HS-27A (cell line): ENCODE measurements around the gene ABCF3.
"Not testable (repeated sequence)": the region's sequence is repeated elsewhere in the genome, so short reads cannot be mapped to it uniquely, and the experiment has no call there.

Experiments used
- DNase-seq: peaks from one replicate; pipeline ENCODE4 v3.0.0-alpha.2; 2012; ENCODE audit warnings: low read depth, missing footprints

ABCF3 gene, protein sequence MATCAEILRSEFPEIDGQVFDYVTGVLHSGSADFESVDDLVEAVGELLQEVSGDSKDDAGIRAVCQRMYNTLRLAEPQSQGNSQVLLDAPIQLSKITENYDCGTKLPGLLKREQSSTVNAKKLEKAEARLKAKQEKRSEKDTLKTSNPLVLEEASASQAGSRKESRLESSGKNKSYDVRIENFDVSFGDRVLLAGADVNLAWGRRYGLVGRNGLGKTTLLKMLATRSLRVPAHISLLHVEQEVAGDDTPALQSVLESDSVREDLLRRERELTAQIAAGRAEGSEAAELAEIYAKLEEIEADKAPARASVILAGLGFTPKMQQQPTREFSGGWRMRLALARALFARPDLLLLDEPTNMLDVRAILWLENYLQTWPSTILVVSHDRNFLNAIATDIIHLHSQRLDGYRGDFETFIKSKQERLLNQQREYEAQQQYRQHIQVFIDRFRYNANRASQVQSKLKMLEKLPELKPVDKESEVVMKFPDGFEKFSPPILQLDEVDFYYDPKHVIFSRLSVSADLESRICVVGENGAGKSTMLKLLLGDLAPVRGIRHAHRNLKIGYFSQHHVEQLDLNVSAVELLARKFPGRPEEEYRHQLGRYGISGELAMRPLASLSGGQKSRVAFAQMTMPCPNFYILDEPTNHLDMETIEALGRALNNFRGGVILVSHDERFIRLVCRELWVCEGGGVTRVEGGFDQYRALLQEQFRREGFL

DNA sequence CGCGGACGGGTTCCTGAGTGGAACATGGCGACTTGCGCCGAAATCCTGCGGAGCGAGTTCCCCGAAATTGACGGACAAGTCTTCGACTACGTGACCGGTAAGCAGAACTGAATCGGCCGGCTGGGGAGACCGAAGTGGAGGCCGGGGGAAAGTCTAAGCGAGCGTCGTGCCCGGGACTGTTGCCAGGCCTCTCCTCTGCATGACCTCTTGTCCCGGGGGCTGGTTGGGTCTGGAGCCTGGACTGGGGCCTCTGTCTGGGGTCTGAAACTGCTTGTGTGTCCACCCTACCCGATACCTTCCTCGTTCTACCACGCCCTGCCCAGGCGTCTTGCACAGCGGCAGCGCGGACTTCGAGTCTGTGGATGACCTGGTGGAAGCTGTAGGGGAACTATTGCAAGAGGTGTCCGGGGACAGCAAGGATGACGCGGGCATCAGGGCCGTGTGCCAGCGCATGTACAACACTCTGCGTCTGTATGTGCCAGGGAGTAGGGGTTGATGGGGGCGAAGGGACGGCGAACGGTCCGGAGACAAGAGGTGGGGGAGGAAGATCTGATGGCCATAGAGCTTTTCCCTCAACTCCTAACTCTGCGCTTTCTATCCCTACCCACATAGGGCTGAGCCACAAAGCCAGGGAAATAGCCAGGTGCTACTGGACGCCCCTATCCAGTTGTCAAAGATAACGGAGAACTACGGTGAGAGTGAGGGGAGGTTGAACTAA lies at the start of gene ABCF3:
ABCF3 (plus strand) TSS at position 16 of the 718 bp plus-strand sequence; CDS start at position 25, 9 bp downstream.
- DNase-seq: no peak

DNA sequence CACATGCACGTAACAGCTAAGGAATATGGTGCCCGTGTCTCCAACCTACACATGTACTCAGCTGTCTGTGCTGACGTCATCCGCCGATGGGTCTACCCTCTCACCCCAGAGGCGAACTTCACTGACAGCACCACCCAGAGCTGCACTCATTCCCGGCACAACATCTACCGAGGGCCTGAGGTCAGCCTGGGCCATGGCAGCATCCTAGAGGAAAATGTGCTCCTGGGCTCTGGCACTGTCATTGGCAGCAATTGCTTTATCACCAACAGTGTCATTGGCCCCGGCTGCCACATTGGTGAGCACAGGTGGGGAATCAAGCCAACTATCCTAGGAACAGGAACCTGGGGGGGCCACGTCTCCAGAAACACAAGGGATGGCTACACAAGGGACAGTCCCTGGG lies 45.6 kb upstream of the ABCF3 start:
- no peak for DNase-seq

DNA sequence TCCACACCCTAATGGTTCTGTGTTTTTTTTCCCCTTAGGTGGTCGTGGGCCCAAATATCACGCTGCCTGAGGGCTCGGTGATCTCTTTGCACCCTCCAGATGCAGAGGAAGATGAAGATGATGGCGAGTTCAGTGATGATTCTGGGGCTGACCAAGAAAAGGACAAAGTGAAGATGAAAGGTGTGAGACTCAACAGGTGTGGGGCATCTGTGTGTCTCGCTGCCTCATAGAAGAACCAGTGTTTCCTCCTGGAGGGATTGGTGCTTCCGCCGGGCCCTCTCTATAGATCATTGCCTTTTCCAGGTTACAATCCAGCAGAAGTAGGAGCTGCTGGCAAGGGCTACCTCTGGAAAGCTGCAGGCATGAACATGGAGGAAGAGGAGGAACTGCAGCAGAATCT lies 43.8 kb upstream of the ABCF3 start:
- no peak for DNase-seq

DNA sequence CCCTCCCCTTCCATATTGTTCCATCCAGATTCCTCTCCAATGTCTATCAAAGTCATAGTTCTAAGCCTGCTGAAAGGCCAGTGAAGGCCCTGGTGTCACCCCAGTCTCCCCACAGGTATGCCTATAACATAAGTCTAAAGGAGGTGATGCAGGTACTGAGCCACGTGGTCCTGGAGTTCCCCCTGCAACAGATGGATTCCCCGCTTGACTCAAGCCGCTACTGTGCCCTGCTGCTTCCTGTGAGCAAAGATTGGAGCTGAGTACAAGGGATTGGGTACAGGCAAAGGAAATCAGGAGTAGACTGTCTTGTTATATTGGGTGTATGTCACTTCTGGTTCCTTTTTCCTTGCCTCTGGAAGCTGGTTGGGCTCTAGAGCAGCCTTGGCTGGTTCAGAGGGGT lies 42.7 kb upstream of the ABCF3 start:
- no peak for DNase-seq

DNA sequence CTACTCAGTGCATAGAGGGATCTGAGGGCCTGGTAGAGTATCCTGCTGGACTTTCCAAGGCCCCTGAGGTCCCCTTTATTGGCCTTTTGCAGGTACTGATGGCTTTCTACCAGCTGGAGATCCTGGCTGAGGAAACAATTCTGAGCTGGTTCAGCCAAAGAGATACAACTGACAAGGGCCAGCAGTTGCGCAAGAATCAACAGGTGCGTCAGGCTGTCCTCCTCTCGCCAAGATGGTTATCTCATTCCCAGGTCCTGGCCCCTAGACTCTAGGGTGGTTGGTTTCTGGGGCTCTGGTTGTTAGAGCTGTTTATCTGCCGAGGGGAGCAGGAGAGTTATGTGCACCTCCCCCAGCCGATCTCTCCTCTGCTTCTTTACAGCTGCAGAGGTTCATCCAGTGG lies 41.5 kb upstream of the ABCF3 start:
- DNase-seq: no peak

DNA sequence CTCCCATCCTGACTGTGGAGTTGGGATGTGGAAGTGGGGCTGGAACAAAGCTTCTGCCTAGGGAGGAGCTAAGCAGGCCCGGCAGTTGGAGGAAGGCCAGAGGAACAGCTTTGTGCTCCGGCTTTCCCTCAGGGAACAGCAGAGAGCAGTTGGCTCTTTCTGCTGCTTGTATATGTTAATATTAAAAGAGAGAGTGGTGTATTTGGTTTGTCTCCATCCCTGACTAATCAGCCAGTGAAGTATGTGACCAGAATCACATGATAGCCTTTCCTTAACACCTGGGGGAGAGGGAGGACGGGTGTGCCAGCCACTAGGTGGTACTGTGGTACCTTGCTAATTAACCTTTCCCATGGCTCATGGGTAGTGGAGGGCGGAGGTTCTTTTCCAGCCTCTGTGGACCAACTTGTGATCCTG lies 40.9 kb upstream of the ABCF3 start:
- no peak for DNase-seq

DNA sequence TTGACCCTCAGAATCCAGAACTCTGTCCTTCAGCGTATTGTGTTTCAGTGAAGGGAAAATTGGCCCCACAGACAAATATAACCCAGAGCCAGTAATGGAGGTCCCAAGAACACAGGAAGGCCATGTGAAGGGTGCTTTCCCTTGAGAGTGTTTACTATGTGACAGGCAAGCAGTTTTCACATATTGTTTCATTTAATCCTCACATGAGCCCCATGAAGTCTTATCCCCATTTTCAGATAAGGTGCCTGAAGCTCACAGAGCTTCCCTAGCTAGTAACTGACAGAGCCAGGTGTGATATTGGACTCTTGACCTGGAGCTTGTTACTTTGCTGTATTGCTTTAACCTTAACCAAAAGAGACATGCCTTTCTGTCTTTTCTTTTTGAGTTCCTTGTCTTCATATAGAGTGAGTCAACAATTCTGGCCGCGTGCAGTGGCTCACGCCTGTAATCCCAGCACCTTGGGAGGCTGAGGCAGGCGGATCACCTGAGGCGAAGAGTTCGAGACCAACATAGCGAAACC lies 40.2 kb upstream of the ABCF3 start:
- DNase-seq: no peak

DNA sequence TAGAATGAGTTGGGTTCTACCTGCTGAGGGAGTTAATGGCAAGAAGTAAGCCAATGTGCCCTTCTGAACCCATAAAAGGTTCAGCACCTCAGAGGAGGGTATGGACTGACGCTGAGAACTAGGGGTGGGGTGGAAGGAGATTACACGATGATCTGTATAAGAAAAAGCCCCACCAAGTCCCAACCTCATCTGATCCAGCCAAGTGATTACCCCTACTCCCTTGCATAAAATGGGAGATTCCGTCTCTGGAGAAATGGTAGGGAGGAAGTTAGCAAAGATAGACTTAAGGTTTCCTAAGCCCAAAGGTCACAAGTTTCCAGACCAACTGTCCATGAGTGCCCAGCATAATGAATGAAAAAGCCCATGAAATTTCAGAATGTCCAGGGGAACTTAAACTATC lies 37.9 kb upstream of the ABCF3 start:
- DNase-seq: no peak

DNA sequence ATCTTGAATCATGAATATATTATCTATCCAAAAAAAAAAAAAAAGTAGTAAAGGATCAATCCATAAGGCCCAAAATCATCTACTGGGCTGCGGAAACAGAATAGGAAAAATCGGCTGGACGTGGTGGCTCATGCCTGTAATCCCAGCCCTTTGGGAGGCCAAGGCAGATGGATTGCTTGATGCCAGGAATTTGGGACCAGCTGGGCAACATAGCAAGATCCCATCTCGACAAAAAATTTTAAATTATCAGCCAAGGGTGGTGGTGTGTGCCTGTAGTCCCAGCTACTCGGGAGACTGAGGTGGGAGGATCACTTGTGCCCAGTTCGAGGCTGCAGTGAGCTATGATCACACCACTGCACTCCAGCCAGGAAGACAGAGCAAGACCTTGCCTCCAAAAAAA lies 36.9 kb upstream of the ABCF3 start:
- no peak for DNase-seq

DNA sequence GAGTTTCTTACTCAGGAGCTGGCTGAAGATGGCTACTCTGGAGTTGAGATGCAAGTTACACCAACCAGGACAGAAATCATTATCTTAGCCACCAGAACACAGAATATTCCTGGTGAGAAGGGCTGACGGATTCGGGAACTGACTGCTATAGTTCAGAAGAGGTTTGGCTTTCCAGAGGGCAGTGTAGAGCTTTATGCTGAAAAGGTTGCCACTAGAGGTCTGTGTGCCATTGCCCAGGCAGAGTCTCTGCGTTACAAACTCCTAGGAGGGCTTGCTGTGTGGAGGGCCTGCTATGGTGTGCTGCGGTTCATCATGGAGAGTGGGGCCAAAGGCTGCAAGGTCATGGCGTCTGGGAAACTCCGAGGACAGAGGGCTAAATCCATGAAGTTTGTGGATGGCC lies 36.2 kb upstream of the ABCF3 start:
- not testable (repeated sequence) for DNase-seq

DNA sequence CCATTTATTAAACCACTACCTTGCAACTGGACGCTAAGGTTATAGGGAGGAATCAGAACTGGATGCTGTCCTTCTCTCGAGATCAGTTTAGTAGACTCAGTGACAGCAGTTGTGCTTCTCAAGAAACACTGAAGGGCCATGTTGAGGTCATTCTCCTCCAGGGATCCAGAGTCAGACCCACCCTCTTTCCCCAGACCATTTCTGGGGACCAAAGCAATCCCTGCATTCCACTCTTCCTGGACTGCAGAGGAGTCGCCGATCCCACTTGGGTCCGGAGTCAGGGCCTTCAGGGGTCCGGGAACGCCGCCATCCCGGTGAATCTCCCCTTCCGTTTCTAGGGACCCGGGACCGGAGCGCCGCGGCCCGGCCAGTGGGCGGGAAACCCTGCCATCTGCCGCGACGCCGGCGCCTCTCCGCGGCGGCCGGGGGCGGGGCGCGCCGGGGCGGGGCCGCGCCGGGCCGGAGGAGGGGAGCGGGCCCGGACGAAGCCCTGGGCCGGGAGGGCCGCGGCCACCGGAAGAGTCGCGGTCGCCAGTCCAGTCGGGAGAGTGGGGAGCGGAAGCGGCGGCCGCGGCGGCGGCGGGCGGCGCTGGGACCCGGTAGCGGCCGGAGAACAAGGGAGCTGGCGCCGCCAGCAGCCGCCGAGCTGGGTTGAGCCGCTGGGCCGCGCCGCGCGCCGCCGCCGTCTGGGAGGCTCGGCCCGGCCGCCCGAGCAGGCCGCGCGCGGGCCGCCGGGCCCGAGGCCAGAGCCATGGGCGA lies 30.9 kb upstream of the ABCF3 start, which contains the start of gene DVL3:
DVL3 (plus strand) TSS at position 493 of the 759 bp plus-strand sequence; CDS start at position 752, 259 bp downstream.
- no peak for DNase-seq

DNA sequence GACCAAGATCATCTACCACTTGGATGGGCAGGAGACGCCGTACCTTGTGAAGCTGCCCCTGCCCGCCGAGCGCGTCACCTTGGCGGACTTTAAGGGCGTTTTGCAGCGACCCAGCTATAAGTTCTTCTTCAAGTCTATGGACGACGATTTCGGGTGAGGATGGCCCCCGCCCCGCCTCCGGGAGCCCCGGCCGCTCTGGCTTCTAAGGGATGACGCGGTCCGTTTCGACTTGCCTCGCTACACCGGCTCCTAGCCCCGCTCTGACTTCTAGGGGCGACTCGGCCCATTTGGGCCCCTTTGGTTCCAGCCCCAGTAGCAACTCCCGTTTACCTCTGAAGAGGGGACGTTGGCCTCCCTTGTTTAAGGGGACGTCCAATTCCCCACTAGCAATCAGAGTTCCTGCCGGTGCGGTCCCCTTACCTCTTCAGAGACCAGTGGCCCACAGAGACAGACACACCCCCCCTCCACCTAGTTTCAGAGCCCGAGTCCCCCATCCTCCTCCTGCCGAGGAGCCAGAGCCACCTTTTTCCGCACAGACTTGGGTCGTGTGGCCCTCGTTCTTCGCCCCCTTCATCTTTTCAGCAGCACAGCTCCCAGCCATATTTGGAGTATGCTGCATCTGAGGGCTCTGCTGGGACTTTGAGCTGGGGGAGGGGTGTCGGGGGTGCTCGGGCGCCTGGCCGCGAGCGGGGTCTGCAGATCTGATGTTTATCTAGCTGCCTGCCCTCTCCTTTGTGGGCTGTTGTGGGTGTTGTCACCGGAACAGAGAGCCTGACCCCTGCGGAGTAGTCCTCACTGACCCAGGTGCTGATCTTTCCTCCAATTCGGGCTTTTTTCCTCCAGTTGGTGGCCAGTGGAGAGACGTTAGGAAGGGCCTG lies 30.1 kb upstream of the ABCF3 start:
- no peak for DNase-seq

DNA sequence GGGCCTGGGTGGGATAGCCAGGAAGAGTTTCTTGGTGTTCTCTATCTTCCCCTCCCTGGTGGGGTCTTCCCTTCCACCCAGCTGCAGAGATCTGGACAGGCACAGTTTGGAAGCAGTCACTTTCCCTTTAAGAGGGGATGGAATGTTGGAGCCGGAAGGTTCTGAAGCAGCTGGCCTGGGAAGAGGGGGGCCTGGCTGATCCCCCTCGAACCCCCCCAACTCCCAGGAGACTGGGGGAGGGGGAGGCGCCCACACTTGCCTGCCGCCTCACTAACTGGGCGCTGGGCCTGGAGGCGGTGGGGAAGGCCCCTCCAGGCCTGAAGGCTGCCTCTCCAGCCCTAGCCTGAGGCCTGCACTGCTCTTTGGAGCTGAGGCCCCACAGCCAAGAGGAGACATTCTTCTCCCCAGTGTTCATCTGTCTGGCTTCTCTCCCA lies 29.5 kb upstream of the ABCF3 start:
- no peak for DNase-seq

DNA sequence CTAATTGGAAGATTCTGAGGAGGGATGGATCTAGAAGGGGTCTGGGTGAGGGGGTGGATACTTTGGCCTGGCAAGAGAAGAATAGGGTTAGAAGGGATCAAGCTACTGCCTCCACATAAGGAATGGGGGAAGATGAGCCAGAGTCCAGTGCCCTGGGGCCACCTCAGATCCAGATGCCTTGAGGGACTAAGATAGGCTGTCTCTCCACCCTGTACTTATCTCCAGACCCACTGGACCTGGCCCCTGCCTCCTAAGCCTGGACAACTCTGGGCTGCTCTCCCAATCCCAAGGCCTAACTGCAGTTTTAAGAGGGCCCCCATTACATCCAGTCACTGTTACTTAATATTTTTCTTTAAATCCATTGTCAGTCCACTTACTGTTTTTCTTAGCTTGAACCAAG lies 28.8 kb upstream of the ABCF3 start:
- no peak for DNase-seq

DNA sequence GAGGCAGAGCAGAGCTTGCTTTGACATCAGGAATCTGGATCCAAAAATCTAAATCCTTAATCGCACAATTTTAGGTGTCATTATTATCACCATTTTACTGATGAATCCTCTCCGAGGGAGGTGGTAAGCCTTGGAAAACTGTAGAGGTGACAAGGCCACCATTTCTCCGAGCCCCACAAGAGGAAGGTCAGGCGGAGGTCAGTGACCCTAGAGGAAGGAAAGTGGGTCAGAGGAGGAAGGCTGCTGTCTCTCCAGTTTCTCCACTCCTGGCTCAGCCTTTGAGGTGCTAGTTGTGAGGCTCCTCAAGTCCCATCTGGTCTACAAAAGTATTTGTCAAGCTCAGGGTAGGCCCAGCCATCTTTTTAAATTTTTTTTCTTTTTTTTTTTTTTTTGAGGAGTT lies 27.6 kb upstream of the ABCF3 start:
- no peak for DNase-seq

DNA sequence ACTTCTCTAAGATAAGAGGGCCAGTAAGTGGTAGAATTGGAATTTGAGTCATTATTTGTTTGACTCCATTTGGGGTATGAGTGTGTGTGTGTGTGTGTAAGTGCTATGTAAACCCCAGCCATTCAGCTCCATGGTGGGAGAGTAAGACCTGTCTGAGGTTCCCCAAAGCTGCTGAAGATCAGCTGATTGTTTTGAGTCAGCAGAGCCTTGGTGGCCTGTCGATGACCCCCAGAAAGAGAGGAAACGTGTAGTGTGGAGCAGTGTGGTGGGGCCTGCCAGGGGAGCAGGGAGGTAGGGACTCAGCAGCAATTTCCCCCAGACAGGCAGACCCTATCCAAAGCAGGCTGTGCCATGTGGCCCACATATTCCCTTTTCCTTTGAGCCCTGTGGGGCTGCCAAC lies 25.5 kb upstream of the ABCF3 start:
- no peak for DNase-seq

DNA sequence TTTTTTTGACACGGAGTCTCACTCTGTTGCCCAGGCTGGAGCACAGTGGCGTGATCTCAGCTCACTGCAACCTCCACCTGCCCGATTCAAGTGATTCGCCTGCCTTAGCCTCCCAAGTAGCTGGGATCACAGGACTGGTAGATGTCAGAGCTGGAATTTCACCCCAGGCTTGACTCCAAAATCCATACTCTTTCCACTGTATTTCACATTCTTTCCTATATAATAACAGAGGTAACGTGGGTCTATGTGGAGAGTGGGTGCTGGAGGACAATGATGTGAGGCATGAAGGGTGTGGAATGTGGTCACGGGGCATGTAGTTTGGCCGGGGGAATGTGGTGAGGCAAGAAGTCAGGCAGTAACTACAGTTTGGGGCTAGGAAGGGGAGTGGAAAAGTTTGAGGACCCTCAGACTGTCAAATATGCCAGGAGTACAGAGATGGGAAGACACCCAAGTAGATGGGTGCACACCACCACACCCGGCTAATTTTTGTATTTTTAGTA lies 23.4 kb upstream of the ABCF3 start:
- not testable (repeated sequence) for DNase-seq

DNA sequence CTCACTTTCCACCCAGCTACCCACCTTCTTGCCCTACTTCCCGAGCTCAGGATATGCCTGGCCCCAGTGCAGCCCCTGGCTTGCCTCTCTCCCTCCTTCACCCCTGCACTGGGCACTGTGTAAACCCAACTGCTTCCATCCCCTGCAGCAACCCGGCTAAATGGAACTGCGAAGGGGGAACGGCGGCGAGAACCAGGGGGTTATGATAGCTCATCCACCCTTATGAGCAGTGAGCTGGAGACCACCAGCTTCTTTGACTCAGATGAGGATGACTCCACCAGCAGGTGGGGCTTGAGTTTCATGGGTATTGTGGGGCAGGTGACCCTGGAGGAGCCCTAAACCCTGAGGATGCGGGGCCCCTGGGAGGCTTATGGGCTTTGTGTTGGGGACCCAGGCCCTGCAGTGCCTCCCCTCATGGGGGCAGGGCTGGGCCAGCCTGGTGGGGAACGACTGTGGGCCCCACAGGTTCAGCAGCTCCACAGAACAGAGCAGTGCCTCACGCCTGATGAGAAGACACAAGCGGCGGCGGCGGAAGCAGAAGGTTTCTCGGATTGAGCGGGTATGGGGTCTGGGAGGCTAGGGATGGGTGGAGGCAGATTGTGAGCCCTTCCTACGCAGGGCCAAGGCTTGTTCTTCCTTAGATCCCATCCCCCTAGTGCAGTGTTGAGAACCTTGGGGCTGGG lies 21.2 kb upstream of the ABCF3 start:
- DNase-seq: no peak

DNA sequence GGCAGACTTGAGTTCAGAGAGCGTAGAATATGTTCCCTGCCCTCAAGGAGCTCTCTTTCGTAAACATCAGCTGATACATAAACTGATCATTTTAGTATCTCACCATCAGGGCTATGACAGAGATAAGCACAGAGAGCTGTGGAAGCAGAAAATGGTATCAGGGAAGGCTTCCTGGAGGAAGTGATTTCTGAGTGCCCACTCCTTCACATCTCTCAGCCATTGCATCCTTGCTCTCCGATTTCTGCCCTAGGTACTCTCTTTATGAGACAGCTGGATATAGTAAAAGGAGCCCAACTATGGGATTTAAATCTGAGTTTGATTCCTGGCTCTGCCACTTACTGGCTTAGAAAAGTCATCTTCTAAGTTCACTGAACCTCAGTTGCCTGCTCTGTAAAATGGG lies 20.5 kb upstream of the ABCF3 start:
- DNase-seq: no peak

DNA sequence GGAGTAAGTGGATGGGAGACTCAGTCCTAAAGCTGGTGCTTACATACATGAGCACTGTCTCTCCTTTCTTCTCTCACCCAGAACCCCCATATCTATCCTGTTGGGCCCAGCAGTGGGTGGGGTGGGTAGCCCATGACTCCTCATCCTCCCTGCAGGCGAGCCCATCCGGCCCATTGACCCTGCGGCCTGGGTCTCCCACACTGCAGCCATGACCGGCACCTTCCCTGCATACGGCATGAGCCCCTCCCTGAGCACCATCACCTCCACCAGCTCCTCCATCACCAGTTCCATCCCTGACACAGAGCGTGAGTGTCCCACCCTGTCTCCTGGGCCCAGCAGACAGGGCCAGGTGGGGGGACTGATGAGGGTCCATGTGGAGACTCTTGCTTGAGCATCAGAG lies 19.3 kb upstream of the ABCF3 start:
- DNase-seq: no peak
